HL-60 (cell line): ENCODE measurements around the gene EYA4.

ENCODE experiments used
- DNase-seq, 2 experiments: peaks; one replicate each; pipeline ENCODE4 v3.0.0-alpha.2; 2010 to 2020; ENCODE audit warnings: low read depth in 1 of 2, low spot score in 1 of 2
- H3K27ac ChIP-seq: fragments of 250-450 bp; sonication (Bioruptor Pico); replicated peaks from 2 replicates; pipeline ENCODE4 v1.5.1; 2020; ENCODE audit warnings: mild to moderate bottlenecking, moderate library complexity
- H3K27me3 ChIP-seq: fragments of 250-450 bp; sonication (Bioruptor Pico); 2 replicates; pipeline ENCODE4 v1.5.1; 2021; ENCODE audit warnings: mild to moderate bottlenecking, moderate library complexity; ENCODE audit not compliant: insufficient read depth, poor library complexity, severe bottlenecking
- H3K4me3 ChIP-seq: replicated peaks from 2 replicates; pipeline ENCODE4 v1.5.1; 2011; ENCODE audit warnings: mild to moderate bottlenecking, control low read depth, low read length; ENCODE audit not compliant: insufficient read depth
- GABPA ChIP-seq: IDR thresholded peaks from 2 replicates; pipeline ENCODE4 v1.6.1; 2012; ENCODE audit warnings: low read depth
- POLR2AphosphoS5 ChIP-seq: IDR thresholded peaks from 2 replicates; pipeline ENCODE4 v1.6.1; 2012; ENCODE audit warnings: low read depth
- REST ChIP-seq: IDR thresholded peaks from 2 replicates; pipeline ENCODE4 v1.6.1; 2012; ENCODE audit warnings: low read depth; ENCODE audit not compliant: insufficient replicate concordance
- SPI1 ChIP-seq: IDR thresholded peaks from 2 replicates; pipeline ENCODE4 v1.6.1; 2012; ENCODE audit warnings: low read depth, mild to moderate bottlenecking, borderline replicate concordance
- long read RNA-seq: library from polyadenylated mRNA; unstranded; transcript quantifications from one replicate; pipeline ENCODE4 v2.0.0, GENCODE V29; 2020
- TF ChIP-seq, protein P1 (sequence below): IDR thresholded peaks from one replicate; pipeline ENCODE4 v1.5.1; 2011; ENCODE audit warnings: low read length, control low read depth, inconsistent platforms; ENCODE audit not compliant: insufficient read depth

The EYA4 gene
- long read RNA-seq, partial matches to known transcripts, result 0 of 2 reads
- long read RNA-seq, other reads (novel, unspliced or antisense), result 2 of 2 reads

GRCh38 chr6:133241086-133241900, at the start of gene EYA4:
Gene EYA4, plus strand, starts transcription at chr6:133241357. Its CDS starts 33,424 bp downstream, at chr6:133274781.
- TF ChIP-seq GABPA, result no peak
- TF ChIP-seq, protein P1, sequence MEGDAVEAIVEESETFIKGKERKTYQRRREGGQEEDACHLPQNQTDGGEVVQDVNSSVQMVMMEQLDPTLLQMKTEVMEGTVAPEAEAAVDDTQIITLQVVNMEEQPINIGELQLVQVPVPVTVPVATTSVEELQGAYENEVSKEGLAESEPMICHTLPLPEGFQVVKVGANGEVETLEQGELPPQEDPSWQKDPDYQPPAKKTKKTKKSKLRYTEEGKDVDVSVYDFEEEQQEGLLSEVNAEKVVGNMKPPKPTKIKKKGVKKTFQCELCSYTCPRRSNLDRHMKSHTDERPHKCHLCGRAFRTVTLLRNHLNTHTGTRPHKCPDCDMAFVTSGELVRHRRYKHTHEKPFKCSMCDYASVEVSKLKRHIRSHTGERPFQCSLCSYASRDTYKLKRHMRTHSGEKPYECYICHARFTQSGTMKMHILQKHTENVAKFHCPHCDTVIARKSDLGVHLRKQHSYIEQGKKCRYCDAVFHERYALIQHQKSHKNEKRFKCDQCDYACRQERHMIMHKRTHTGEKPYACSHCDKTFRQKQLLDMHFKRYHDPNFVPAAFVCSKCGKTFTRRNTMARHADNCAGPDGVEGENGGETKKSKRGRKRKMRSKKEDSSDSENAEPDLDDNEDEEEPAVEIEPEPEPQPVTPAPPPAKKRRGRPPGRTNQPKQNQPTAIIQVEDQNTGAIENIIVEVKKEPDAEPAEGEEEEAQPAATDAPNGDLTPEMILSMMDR, result no peak
- TF ChIP-seq REST, result no peak
- TF ChIP-seq POLR2AphosphoS5, result no peak
- TF ChIP-seq SPI1, result no peak
- Histone ChIP-seq H3K4me3 (no peak within 1 kb of the TSS), H3K27me3 (peaks cover 47% of the 10 kb centered on the region), H3K27ac (no peak within 1 kb of the TSS)
- no peak for DNase-seq

- no peak for DNase-seq
- TF ChIP-seq, protein P1, result no peak
- no peak for TF ChIP-seq SPI1
- no peak for TF ChIP-seq GABPA
- TF ChIP-seq POLR2AphosphoS5, result no peak
- no peak for TF ChIP-seq REST
- Histone ChIP-seq H3K27me3 (peaks cover 2% of the 10 kb centered on the region), H3K4me3 (no peak overlapping the region), H3K27ac (no peak overlapping the region)
Measured at GRCh38 chr6:133193396-133193795, 47.8 kb upstream of the EYA4 start.

DNA sequence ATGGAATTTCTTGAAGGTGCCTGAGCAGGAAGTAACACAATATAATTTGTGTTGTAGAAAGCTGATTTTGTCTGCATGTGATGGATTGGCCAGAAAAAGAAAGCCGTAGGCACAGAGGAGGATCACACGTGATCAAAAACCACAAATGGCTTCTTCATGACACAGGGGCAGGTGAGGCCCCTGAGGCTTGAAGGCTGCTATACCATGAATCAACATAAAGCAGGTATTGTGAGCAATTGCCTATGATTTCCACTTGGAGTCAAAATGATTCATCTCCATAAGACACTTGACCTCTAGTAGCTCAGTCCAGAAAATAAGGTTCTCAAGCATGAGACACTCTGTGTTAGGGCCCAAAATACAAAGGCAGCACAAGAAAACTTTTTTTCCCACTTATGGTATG, 42.4 kb upstream of the EYA4 start:
- no peak overlapping the region for H3K4me3 ChIP-seq
- TF ChIP-seq SPI1 (no peak), REST (no peak), GABPA (no peak), POLR2AphosphoS5 (no peak)
- TF ChIP-seq, protein P1, result no peak
- H3K27ac ChIP-seq, result no peak overlapping the region
- H3K27me3 ChIP-seq, result no peaks in the 10 kb centered on the region
- no peak for DNase-seq
